A673 (cell line): ENCODE data around the gene FAM43B. TPM values are rescaled to one million over a fixed set of nuclear protein-coding genes. Genes with fewer than 3 reads are reported as not detected.

ENCODE experiments used
- BruUV-seq: library from RNA; stranded (reverse); fragments of 400-500 nt; replicated peaks from 2 replicates; lab custom pipeline; 2021; lab: Mats Ljungman, UMichigan
- CTCF ChIA-PET: fragments of 300-600 bp; sonication (Branson Sonifier 250); formaldehyde crosslinking; loops from one replicate; lab custom pipeline; 2022; ENCODE audit warnings: antibody characterized with exemption; lab: Charles Lee
- POLR2A ChIA-PET: fragments of 300-600 bp; sonication (Branson Sonifier 250); formaldehyde crosslinking; loops from one replicate; lab custom pipeline; 2022; ENCODE audit warnings: antibody characterized with exemption; ENCODE audit not compliant: low non-redundant PET; lab: Charles Lee
- DNase-seq: peaks from one replicate; pipeline ENCODE4 v3.0.0-alpha.2; 2015; ENCODE audit warnings: low spot score
- H3K27ac ChIP-seq: fragments of 200-600 bp; sonication (generic); 2 replicates; pipeline ENCODE4 v1.5.1; 2016; ENCODE audit warnings: mixed run types, low read depth, mild to moderate bottlenecking, mixed read lengths, antibody characterized with exemption, low read length; ENCODE audit not compliant: poor library complexity, severe bottlenecking
- H3K27me3 ChIP-seq: fragments of 200-600 bp; sonication (generic); replicated peaks from 2 replicates; pipeline ENCODE4 v1.6.1; 2017; ENCODE audit warnings: mixed run types, low read depth, mild to moderate bottlenecking, mixed read lengths, antibody characterized with exemption, low read length; ENCODE audit not compliant: insufficient read depth, poor library complexity
- H3K36me3 ChIP-seq: fragments of 200-600 bp; sonication (generic); 2 replicates; pipeline ENCODE4 v1.6.1; 2016; ENCODE audit warnings: mixed run types, mild to moderate bottlenecking, mixed read lengths, antibody characterized with exemption, low read length; ENCODE audit not compliant: insufficient read depth, poor library complexity, severe bottlenecking
- H3K4me1 ChIP-seq: fragments of 200-600 bp; sonication (generic); 2 replicates; pipeline ENCODE4 v1.6.1; 2017; ENCODE audit warnings: mixed run types, mild to moderate bottlenecking, mixed read lengths, antibody characterized with exemption, low read length; ENCODE audit not compliant: insufficient read depth, poor library complexity, severe bottlenecking
- H3K4me3 ChIP-seq: fragments of 200-600 bp; sonication (generic); 2 replicates; pipeline ENCODE4 v1.5.1; 2016; ENCODE audit warnings: low read depth, mixed run types, mild to moderate bottlenecking, mixed read lengths, low read length; ENCODE audit not compliant: poor library complexity, severe bottlenecking
- H3K9me3 ChIP-seq: fragments of 200-600 bp; sonication (generic); 2 replicates; pipeline ENCODE4 v1.6.1; 2016; ENCODE audit warnings: mixed run types, low read depth, mild to moderate bottlenecking, mixed read lengths, antibody characterized with exemption, low read length; ENCODE audit not compliant: poor library complexity, severe bottlenecking
- EZH2 ChIP-seq: fragments of 200-600 bp; sonication (generic); IDR thresholded peaks from 2 replicates; pipeline ENCODE4 v1.6.1; 2017; ENCODE audit warnings: borderline replicate concordance, low read depth, mild to moderate bottlenecking, mixed read lengths, antibody characterized with exemption, low read length; ENCODE audit not compliant: poor library complexity, severe bottlenecking
- intact Hi-C: fragments of 100-400 bp; cut with micrococcal nuclease; formaldehyde crosslinking; loops from one replicate; pipeline ENCODE4 v1.10.0; 2022; ENCODE audit not compliant: unreplicated experiment
- total RNA-seq: library from RNA; stranded (reverse); gene quantifications from 2 replicates; pipeline ENCODE4 v1.2.3, GENCODE V29; 2021
- TF ChIP-seq, protein P1 (sequence below): fragments of 300-800, 200-600 bp; sonication (generic); conservative IDR thresholded peaks from 2 replicates; pipeline ENCODE4 v1.5.1; 2017; ENCODE audit warnings: low read depth, mild to moderate bottlenecking, antibody characterized with exemption, low read length, moderate library complexity, mixed read lengths

Gene FAM43B
- total RNA-seq, 1 experiment from 2014 or later: not detected

DNA sequence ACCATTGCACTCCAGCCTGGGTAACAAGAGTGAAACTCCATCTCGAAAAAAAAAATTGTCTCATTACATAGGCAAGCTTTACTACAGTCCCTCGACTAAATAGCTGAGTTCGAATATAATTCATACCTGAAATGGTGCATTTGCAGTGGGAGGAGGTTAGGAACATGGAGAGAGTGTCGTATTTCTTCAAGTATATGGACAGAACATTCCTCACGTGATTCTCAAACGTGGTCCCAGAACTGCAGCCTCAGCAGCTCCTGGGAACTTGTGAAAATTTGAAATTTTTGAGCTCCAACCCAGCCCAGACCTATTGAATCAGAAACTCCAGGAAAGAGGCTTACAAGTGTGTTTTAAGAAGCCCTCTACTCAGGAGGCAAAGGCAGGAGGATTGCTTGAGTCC lies 43.7 kb downstream of the FAM43B start:
- H3K36me3 ChIP-seq: no peaks in the 10 kb centered on the region
- no peak for TF ChIP-seq EZH2
- TF ChIP-seq, protein P1, sequence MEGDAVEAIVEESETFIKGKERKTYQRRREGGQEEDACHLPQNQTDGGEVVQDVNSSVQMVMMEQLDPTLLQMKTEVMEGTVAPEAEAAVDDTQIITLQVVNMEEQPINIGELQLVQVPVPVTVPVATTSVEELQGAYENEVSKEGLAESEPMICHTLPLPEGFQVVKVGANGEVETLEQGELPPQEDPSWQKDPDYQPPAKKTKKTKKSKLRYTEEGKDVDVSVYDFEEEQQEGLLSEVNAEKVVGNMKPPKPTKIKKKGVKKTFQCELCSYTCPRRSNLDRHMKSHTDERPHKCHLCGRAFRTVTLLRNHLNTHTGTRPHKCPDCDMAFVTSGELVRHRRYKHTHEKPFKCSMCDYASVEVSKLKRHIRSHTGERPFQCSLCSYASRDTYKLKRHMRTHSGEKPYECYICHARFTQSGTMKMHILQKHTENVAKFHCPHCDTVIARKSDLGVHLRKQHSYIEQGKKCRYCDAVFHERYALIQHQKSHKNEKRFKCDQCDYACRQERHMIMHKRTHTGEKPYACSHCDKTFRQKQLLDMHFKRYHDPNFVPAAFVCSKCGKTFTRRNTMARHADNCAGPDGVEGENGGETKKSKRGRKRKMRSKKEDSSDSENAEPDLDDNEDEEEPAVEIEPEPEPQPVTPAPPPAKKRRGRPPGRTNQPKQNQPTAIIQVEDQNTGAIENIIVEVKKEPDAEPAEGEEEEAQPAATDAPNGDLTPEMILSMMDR: no peak
- H3K27me3 ChIP-seq: no peaks in the 10 kb centered on the region
- BruUV-seq: no TSS peak
- H3K4me3 ChIP-seq: no peak overlapping the region
- no peaks in the 10 kb centered on the region for H3K4me1 ChIP-seq
- intact Hi-C loops: no loop called here
- ChIA-PET CTCF (no interaction called here), POLR2A (no interaction called here)
- H3K27ac ChIP-seq: no peak overlapping the region
- H3K9me3 ChIP-seq: no peaks in the 10 kb centered on the region
- DNase-seq: no peak

- intact Hi-C loops: no loop called here
- Histone ChIP-seq H3K36me3 (no peaks in the 10 kb centered on the region), H3K27ac (no peak overlapping the region), H3K9me3 (no peaks in the 10 kb centered on the region), H3K4me3 (no peak overlapping the region), H3K27me3 (no peaks in the 10 kb centered on the region), H3K4me1 (no peaks in the 10 kb centered on the region)
- ChIA-PET CTCF (no interaction called here), POLR2A (no interaction called here)
- BruUV-seq: no TSS peak
- TF ChIP-seq, protein P1: no peak
- DNase-seq: no peak
Observed at GRCh38 chr1:20597650-20598049, 45.3 kb downstream of the FAM43B start.

GRCh38 chr1:20600156-20600555 lies 47.8 kb downstream of the FAM43B start:
- no peaks in the 10 kb centered on the region for H3K36me3 ChIP-seq
- H3K27me3 ChIP-seq: no peaks in the 10 kb centered on the region
- no TSS peak for BruUV-seq
- intact Hi-C loops: no loop called here
- H3K9me3 ChIP-seq: no peaks in the 10 kb centered on the region
- CTCF ChIA-PET: no interaction called here
- no peaks in the 10 kb centered on the region for H3K4me1 ChIP-seq
- DNase-seq: no peak
- no peak overlapping the region for H3K27ac ChIP-seq
- POLR2A ChIA-PET: no interaction called here
- TF ChIP-seq EZH2: no peak
- TF ChIP-seq, protein P1: no peak
- H3K4me3 ChIP-seq: no peak overlapping the region
